GM12878 (cell line): ENCODE data around the gene IL1RL2. TPM values are rescaled to one million over a fixed set of nuclear protein-coding genes. Genes with fewer than 3 reads are reported as not detected.

ENCODE experiments used
- ATAC-seq: fragments of 200-7000 bp; cut with Tn5 transposase; 3 replicates; pipeline ENCODE4 v1.9.1; 2020; ENCODE audit warnings: mild to moderate bottlenecking, moderate library complexity
- BruUV-seq: library from RNA; stranded (reverse); fragments of 400-500 nt; replicated peaks from 2 replicates; lab custom pipeline; 2021; lab: Mats Ljungman, UMichigan
- CTCF ChIA-PET: fragments of 300-600 bp; sonication (Branson Sonifier 250); formaldehyde crosslinking; extraction: SDS; loops from one replicate; lab custom pipeline; 2021; ENCODE audit warnings: inconsistent platforms; lab: Yijun Ruan, JAX
- POLR2A ChIA-PET: fragments of 350-600 bp; formaldehyde crosslinking; extraction: SDS; loops from one replicate; lab custom pipeline; 2021; ENCODE audit warnings: inconsistent platforms; lab: Charles Lee
- RAD21 ChIA-PET: fragments of 300-600 bp; sonication (Branson Sonifier 250); formaldehyde crosslinking; loops from one replicate; lab custom pipeline; 2023; ENCODE audit warnings: antibody characterized with exemption; ENCODE audit not compliant: unreplicated experiment; lab: Charles Lee
- SMC1A ChIA-PET: fragments of 300-600 bp; sonication (Branson Sonifier 250); formaldehyde crosslinking; loops from one replicate; lab custom pipeline; 2023; ENCODE audit not compliant: unreplicated experiment, uncharacterized antibody; lab: Charles Lee
- DNase-seq: peaks from one replicate; pipeline ENCODE4 v3.0.0-alpha.2; 2011; ENCODE audit warnings: low read depth, low spot score
- FAIRE-seq: peaks from 3 replicates; lab custom pipeline; 2011; peaks lifted over from hg19 to GRCh38; lab: Jason Lieb, UNC
- H2AFZ ChIP-seq: 2 replicates; pipeline ENCODE4 v1.6.0; 2011; ENCODE audit warnings: low read depth, low read length, control low read depth; ENCODE audit not compliant: control insufficient read depth
- H3K27ac ChIP-seq: 2 replicates; pipeline ENCODE4 v1.5.1; 2011; ENCODE audit warnings: control low read depth; ENCODE audit not compliant: control insufficient read depth, insufficient read depth
- H3K27me3 ChIP-seq, 2 experiments: replicated peaks in 1 of 2; 2 replicates each; pipeline versions ENCODE4 v1.6.0 to v1.6.1; 2011; ENCODE audit warnings: low read length in 1 of 2; ENCODE audit not compliant: control insufficient read depth in 2 of 2, insufficient read depth in 2 of 2
- H3K36me3 ChIP-seq, 2 experiments: 2 replicates each; pipeline ENCODE4 v1.5.1; 2011; ENCODE audit warnings: low read length in 1 of 2; ENCODE audit not compliant: control insufficient read depth in 2 of 2, insufficient read depth in 2 of 2
- H3K4me1 ChIP-seq: 2 replicates; pipeline ENCODE4 v1.6.1; 2011; ENCODE audit warnings: mild to moderate bottlenecking, low read length, moderate library complexity, mixed read lengths; ENCODE audit not compliant: control insufficient read depth, insufficient read depth
- H3K4me2 ChIP-seq: 2 replicates; pipeline ENCODE4 v1.6.0; 2011; ENCODE audit warnings: control low read depth; ENCODE audit not compliant: control insufficient read depth, insufficient read depth
- H3K4me3 ChIP-seq: fragments of 200-600 bp; sonication (generic); 2 replicates; pipeline ENCODE4 v1.5.1; 2016
- H3K79me2 ChIP-seq: 2 replicates; pipeline ENCODE4 v1.6.0; 2011; ENCODE audit warnings: low read length; ENCODE audit not compliant: control insufficient read depth, insufficient read depth
- H3K9ac ChIP-seq: 2 replicates; pipeline ENCODE4 v1.8.0; 2011; ENCODE audit warnings: low read length, control low read depth, mixed read lengths; ENCODE audit not compliant: control insufficient read depth, insufficient read depth
- H3K9me3 ChIP-seq: replicated peaks from 3 replicates; pipeline ENCODE4 v1.5.1; 2011; ENCODE audit warnings: mild to moderate bottlenecking, low read length; ENCODE audit not compliant: control insufficient read depth, insufficient read depth
- H4K20me1 ChIP-seq: 2 replicates; pipeline ENCODE4 v1.6.0; 2011; ENCODE audit not compliant: control insufficient read depth, insufficient read depth
- BACH1 ChIP-seq: fragments of 450-650 bp; IDR thresholded peaks from 2 replicates; pipeline ENCODE4 v1.6.1; 2017; ENCODE audit warnings: mild to moderate bottlenecking, borderline replicate concordance
- MEF2A ChIP-seq: IDR thresholded peaks from 2 replicates; pipeline ENCODE4 v1.6.1; 2011; ENCODE audit warnings: low read depth, mild to moderate bottlenecking, low read length, moderate library complexity; ENCODE audit not compliant: insufficient read depth
- NBN ChIP-seq: fragments of 450-650 bp; IDR thresholded peaks from 2 replicates; pipeline ENCODE4 v1.6.1; 2016
- SIX5 ChIP-seq: IDR thresholded peaks from 2 replicates; pipeline ENCODE4 v1.6.1; 2011; ENCODE audit warnings: mild to moderate bottlenecking, low read depth, low read length, moderate library complexity; ENCODE audit not compliant: severe bottlenecking
- SUZ12 ChIP-seq: fragments of 200-600 bp; sonication (generic); IDR thresholded peaks from one replicate; pipeline ENCODE4 v1.6.1; 2018; ENCODE audit warnings: antibody characterized with exemption, mild to moderate bottlenecking; ENCODE audit not compliant: unreplicated experiment
- TCF7 ChIP-seq: IDR thresholded peaks from 2 replicates; pipeline ENCODE4 v1.6.1; 2014; ENCODE audit warnings: antibody characterized with exemption, borderline replicate concordance
- ZNF207 ChIP-seq: fragments of 450-650 bp; IDR thresholded peaks from 2 replicates; pipeline ENCODE4 v1.6.1; 2014; ENCODE audit warnings: antibody characterized with exemption, mild to moderate bottlenecking, borderline replicate concordance
- WGBS: methylation state at CpG from one replicate; pipeline ENCODE4 v1.1.6; 2016; ENCODE audit warnings: low lambda C conversion rate; ENCODE audit not compliant: insufficient replicate concordance, insufficient coverage; ENCODE audit errors: missing lambda C conversion rate; 5-methylcytosine and 5-hydroxymethylcytosine counted together
- in situ Hi-C: fragments of 300-500 bp; cut with MboI; formaldehyde crosslinking; loops from 9 replicates; pipeline ENCODE4 v1.14.3; 2018; ENCODE audit warnings: mixed read lengths
- intact Hi-C: fragments of 100-400 bp; cut with micrococcal nuclease; formaldehyde crosslinking; loops from one replicate; pipeline ENCODE4 v1.14.2; 2022; ENCODE audit not compliant: unreplicated experiment
- polyA plus RNA-seq, 11 experiments: library from polyadenylated mRNA; depleted of rRNA in 4 of 11; unstranded in 6 of 11; stranded (reverse) in 5 of 11; fragments of >200 nt; fragmentation: Nextera tagmentation in 4 of 11; fragmentation: Illumina TruSeq in 1 of 11; extraction: Ambion mirVana in 4 of 11; extraction: Trizol in 1 of 11; gene quantifications; 1 replicate in 1 of 11; 2 replicates in 10 of 11; pipeline versions ENCODE4 v1.2.1 to v1.2.3, GENCODE V29; 2011 to 2016; ENCODE audit warnings: inconsistent platforms in 2 of 11, missing spikeins in 2 of 11, low read depth in 1 of 11
- total RNA-seq, 4 experiments: library from RNA; depleted of rRNA in 3 of 4; stranded (reverse); fragments of >200 nt in 3 of 4; fragmentation: Illumina TruSeq in 1 of 4; extraction: Trizol in 1 of 4; gene quantifications; 2 replicates each; pipeline versions ENCODE4 v1.2.1 to v1.2.3, GENCODE V29; 2013 to 2021
- TF ChIP-seq, protein P1 (sequence below): fragments of 450-650 bp; IDR thresholded peaks from 2 replicates; pipeline ENCODE4 v1.6.1; 2014; ENCODE audit warnings: mild to moderate bottlenecking
- TF ChIP-seq, protein P2 (sequence below): fragments of 450-650 bp; IDR thresholded peaks from 2 replicates; pipeline ENCODE4 v1.6.1; 2017; ENCODE audit warnings: antibody characterized with exemption, mild to moderate bottlenecking, moderate library complexity
- TF ChIP-seq, protein P3 (sequence below): fragments of 450-650 bp; formaldehyde crosslinking; IDR thresholded peaks from 2 replicates; pipeline ENCODE4 v1.4.0; 2020; ENCODE audit warnings: mild to moderate bottlenecking, moderate library complexity
- TF ChIP-seq, protein P4 (sequence below): IDR thresholded peaks from 2 replicates; pipeline ENCODE4 v1.6.1; 2012; ENCODE audit warnings: improper control_type of control experiment, low read depth, low read length; ENCODE audit not compliant: insufficient replicate concordance

Gene IL1RL2
- total and polyA plus RNA-seq, 10 of the 15 experiments (the other 5 are each of a cell fraction or from before 2014, with no cell fraction given), result not detected

DNA sequence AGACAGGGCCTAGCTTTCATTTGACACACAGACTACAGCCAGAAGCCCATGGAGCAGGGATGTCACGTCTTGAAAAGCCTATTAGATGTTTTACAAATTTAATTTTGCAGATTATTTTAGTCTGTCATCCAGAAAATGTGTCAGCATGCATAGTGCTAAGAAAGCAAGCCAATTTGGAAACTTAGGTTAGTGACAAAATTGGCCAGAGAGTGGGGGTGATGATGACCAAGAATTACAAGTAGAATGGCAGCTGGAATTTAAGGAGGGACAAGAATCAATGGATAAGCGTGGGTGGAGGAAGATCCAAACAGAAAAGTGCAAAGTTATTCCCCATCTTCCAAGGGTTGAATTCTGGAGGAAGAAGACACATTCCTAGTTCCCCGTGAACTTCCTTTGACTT lies 7.8 kb upstream of the IL1RL2 start:
- RAD21 ChIA-PET, result no interaction called here
- no peak for ATAC-seq
- Histone ChIP-seq H4K20me1 (no peaks in the 10 kb centered on the region), H3K27me3 (no peaks in the 10 kb centered on the region), H3K4me1 (no peaks in the 10 kb centered on the region), H3K4me2 (no peak overlapping the region), H2AFZ (no peak overlapping the region), H3K9me3 (no peaks in the 10 kb centered on the region), H3K9ac (no peak overlapping the region), H3K79me2 (no peaks in the 10 kb centered on the region), H3K27ac (no peak overlapping the region), H3K36me3 (no peaks in the 10 kb centered on the region), H3K4me3 (no peak overlapping the region)
- intact Hi-C loops, result no loop called here
- no peak for DNase-seq
- WGBS, result 29% methylated on average over 3 of the region's 3 CpGs
- no peak for FAIRE-seq
- POLR2A ChIA-PET, result no interaction called here
- SMC1A ChIA-PET, result interaction anchor here (3.0 kb wide), 1 partner anchor 61 kb away, joined by 14 read pairs; no protein-coding TSS in a partner anchor
- in situ Hi-C loops, result no loop called here
- CTCF ChIA-PET, result interaction anchor here (1.6 kb wide), 1 partner anchor 57 kb away, joined by 4 read pairs; no protein-coding TSS in a partner anchor
- TSS peak; percentile 36 for BruUV-seq
- TF ChIP-seq, protein P1, sequence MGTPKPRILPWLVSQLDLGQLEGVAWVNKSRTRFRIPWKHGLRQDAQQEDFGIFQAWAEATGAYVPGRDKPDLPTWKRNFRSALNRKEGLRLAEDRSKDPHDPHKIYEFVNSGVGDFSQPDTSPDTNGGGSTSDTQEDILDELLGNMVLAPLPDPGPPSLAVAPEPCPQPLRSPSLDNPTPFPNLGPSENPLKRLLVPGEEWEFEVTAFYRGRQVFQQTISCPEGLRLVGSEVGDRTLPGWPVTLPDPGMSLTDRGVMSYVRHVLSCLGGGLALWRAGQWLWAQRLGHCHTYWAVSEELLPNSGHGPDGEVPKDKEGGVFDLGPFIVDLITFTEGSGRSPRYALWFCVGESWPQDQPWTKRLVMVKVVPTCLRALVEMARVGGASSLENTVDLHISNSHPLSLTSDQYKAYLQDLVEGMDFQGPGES, result no peak
- TF ChIP-seq SIX5 (no peak), BACH1 (no peak), MEF2A (no peak), NBN (no peak), TCF7 (no peak), SUZ12 (no peak), ZNF207 (no peak)
- TF ChIP-seq, protein P2, sequence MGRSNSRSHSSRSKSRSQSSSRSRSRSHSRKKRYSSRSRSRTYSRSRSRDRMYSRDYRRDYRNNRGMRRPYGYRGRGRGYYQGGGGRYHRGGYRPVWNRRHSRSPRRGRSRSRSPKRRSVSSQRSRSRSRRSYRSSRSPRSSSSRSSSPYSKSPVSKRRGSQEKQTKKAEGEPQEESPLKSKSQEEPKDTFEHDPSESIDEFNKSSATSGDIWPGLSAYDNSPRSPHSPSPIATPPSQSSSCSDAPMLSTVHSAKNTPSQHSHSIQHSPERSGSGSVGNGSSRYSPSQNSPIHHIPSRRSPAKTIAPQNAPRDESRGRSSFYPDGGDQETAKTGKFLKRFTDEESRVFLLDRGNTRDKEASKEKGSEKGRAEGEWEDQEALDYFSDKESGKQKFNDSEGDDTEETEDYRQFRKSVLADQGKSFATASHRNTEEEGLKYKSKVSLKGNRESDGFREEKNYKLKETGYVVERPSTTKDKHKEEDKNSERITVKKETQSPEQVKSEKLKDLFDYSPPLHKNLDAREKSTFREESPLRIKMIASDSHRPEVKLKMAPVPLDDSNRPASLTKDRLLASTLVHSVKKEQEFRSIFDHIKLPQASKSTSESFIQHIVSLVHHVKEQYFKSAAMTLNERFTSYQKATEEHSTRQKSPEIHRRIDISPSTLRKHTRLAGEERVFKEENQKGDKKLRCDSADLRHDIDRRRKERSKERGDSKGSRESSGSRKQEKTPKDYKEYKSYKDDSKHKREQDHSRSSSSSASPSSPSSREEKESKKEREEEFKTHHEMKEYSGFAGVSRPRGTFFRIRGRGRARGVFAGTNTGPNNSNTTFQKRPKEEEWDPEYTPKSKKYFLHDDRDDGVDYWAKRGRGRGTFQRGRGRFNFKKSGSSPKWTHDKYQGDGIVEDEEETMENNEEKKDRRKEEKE, result no peak
- TF ChIP-seq, protein P3, sequence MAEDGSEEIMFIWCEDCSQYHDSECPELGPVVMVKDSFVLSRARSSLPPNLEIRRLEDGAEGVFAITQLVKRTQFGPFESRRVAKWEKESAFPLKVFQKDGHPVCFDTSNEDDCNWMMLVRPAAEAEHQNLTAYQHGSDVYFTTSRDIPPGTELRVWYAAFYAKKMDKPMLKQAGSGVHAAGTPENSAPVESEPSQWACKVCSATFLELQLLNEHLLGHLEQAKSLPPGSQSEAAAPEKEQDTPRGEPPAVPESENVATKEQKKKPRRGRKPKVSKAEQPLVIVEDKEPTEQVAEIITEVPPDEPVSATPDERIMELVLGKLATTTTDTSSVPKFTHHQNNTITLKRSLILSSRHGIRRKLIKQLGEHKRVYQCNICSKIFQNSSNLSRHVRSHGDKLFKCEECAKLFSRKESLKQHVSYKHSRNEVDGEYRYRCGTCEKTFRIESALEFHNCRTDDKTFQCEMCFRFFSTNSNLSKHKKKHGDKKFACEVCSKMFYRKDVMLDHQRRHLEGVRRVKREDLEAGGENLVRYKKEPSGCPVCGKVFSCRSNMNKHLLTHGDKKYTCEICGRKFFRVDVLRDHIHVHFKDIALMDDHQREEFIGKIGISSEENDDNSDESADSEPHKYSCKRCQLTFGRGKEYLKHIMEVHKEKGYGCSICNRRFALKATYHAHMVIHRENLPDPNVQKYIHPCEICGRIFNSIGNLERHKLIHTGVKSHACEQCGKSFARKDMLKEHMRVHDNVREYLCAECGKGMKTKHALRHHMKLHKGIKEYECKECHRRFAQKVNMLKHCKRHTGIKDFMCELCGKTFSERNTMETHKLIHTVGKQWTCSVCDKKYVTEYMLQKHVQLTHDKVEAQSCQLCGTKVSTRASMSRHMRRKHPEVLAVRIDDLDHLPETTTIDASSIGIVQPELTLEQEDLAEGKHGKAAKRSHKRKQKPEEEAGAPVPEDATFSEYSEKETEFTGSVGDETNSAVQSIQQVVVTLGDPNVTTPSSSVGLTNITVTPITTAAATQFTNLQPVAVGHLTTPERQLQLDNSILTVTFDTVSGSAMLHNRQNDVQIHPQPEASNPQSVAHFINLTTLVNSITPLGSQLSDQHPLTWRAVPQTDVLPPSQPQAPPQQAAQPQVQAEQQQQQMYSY (CRISPR knock-in tag), result no peak
- TF ChIP-seq, protein P4, sequence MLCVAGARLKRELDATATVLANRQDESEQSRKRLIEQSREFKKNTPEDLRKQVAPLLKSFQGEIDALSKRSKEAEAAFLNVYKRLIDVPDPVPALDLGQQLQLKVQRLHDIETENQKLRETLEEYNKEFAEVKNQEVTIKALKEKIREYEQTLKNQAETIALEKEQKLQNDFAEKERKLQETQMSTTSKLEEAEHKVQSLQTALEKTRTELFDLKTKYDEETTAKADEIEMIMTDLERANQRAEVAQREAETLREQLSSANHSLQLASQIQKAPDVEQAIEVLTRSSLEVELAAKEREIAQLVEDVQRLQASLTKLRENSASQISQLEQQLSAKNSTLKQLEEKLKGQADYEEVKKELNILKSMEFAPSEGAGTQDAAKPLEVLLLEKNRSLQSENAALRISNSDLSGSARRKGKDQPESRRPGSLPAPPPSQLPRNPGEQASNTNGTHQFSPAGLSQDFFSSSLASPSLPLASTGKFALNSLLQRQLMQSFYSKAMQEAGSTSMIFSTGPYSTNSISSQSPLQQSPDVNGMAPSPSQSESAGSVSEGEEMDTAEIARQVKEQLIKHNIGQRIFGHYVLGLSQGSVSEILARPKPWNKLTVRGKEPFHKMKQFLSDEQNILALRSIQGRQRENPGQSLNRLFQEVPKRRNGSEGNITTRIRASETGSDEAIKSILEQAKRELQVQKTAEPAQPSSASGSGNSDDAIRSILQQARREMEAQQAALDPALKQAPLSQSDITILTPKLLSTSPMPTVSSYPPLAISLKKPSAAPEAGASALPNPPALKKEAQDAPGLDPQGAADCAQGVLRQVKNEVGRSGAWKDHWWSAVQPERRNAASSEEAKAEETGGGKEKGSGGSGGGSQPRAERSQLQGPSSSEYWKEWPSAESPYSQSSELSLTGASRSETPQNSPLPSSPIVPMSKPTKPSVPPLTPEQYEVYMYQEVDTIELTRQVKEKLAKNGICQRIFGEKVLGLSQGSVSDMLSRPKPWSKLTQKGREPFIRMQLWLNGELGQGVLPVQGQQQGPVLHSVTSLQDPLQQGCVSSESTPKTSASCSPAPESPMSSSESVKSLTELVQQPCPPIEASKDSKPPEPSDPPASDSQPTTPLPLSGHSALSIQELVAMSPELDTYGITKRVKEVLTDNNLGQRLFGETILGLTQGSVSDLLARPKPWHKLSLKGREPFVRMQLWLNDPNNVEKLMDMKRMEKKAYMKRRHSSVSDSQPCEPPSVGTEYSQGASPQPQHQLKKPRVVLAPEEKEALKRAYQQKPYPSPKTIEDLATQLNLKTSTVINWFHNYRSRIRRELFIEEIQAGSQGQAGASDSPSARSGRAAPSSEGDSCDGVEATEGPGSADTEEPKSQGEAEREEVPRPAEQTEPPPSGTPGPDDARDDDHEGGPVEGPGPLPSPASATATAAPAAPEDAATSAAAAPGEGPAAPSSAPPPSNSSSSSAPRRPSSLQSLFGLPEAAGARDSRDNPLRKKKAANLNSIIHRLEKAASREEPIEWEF, result no peak
